GM18907 (cell line): Measurements from ENCODE around the gene ST8SIA4.

Experiments
- ATAC-seq: cut with Tn5 transposase; IDR thresholded peaks from one replicate; pipeline ENCODE4 v1.9.1; 2021; ENCODE audit warnings: mild to moderate bottlenecking, moderate library complexity; ENCODE audit not compliant: unreplicated experiment

Gene ST8SIA4

DNA sequence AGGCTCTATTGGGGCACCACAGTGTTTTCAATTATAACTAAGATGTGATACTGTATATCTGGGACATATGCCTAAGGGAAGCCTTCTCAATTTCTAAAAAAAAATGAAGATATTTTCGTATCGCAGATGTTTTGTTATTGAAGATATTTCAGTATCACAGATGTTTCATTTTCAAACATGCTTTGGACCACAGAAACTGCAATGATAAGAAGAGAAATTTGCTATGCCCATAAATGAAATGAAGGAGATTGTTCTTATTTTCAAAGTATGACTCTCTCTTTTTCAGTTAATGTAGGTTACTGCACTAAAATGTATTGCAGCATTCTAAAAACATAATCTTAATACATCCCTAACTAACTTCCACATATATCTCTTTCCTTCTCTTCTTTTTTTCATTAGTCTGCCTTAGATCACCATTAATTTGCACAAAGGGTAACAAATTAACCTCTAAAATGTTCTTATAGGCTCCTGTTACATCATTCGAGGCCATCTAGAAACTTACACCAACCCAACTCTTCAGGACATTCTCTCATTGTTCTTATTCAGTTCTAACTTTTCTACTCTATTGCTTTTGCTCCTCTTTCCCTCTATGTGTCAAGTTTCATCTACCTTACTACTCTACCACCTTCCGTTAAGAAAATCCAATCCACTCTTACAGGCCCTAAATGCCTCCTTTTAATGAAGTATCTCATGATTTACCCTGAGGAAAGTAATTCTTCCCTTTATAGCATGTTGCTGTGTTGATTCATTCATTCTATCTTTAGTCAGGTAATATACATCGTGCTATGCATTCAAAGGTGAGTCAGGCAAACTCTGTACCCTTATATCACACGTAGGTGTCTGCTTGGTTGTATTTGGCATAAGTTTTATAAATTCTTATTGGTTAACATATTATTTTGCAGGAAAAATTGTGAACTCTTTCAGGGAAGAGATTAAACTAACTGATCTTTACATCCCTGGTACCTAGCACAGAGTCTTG is 70.5 kb downstream of the ST8SIA4 start:
- ATAC-seq = no peak

DNA sequence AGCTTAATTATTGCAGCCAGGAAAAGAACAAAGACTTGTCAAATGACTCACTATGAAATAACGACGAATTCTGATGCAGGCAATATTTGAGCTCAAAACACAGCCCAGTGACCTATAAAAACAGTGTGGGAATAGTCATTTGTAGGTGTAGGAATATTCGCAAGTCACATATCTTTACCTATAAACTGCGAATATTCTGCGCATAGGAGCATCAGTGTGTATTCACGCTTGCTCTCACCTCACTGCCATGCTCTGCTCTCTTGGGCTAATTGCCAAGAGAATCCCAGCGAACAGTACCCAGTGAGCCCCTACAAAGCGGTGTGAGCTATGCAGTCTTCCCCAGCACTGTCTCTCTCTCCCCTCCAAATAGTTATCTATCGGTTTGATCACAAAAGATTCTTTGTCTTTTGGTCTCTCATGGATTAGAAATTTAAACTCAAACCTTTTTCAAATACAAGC is 74.2 kb downstream of the ST8SIA4 start:
- ATAC-seq = no peak

DNA sequence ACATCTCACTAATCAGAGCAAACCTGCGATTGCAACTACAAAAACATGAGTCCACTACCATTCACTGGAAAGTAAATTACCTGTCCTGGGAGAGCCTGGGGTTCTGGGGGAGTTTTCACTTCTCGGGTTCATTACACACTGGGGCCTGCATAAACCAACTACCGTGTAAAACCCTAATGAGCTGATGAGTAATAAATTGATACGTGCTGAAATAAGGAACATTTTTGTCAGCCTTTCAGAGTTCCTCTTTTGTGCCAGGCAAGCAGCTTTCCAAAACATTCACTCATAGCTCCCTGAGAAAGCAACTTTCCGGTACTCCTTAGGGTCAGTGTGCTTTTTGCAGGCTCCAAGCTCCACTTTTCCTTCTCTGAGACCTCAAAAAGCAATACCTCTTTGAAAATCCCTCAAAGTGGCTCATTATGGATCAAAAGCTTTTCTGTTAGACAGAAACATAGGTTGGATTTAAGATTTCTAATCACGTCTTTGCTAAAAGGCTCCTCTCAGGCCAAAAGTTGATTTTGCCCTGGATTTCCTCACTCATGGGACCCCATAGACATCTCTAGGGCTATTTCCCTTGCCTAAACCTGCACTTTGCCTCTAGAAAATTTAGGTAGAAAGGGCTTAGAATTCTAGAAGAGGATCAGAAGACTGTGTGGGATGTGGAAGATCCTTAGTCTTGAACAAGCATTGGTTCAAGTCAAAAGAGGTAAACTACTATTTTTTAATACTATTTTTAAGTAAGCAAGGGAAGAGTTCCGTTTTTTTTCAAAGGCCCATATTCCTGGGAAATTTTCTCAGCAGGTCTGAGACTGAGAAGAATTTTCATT is 74.8 kb downstream of the ST8SIA4 start:
- peak; percentile 85 for ATAC-seq

DNA sequence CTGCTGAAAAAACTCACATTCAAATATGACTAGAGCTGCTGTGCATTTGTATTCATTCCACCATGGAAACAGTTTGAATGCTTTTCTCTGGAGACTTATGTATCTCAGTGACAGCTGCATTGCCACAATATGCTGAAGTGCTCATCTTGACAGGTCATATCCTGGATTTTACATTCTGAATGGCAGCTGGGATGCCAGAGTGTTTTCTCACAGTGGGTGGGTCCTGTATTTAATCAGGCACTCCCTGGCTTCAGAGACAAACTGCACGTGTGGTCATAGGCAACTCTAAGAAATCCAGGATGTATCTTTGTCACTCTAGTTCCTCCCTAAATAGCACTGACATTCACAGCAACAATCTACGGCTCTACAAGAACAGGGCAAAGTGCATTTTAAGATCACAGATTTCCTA is 75.6 kb downstream of the ST8SIA4 start:
- ATAC-seq = peak; percentile 27

DNA sequence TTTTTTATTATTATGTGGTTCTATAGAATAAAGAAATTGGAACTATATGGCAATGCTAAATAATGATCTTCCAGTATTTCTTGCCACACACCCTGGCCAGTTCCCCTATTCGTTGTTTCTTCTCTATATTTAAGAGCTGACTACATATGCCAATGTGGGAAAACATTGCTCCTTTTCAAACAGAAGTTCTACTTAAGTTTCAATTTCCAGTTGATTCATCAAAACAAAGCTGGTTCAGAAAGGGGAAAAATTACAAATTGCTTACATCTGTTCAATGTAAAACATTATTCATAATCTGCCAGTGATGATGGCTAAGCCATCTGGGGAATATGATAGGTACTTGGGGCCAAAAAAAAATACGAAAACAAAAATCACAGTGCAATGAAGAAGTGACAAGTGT is 76.9 kb downstream of the ST8SIA4 start:
- peak; percentile 38 for ATAC-seq

DNA sequence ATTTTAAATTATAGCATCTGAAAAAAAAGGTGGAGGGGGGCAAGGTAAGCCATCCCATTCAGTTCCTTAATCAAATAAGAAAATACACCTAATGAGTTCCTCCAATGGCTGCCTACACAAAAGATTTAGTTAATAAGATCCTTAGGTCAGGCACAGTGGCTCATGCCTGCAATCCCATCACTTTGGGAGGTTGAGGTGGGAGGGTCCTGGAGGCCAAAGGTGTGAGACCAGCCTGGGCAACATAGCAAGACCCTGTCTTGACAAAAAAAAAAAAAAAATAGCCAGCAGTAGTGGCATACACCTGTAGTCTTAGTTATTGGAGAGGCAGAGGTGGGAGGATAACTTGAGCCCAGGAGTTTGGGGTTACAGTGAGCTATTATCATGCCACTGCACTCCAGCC is 78.4 kb downstream of the ST8SIA4 start:
- no peak for ATAC-seq

DNA sequence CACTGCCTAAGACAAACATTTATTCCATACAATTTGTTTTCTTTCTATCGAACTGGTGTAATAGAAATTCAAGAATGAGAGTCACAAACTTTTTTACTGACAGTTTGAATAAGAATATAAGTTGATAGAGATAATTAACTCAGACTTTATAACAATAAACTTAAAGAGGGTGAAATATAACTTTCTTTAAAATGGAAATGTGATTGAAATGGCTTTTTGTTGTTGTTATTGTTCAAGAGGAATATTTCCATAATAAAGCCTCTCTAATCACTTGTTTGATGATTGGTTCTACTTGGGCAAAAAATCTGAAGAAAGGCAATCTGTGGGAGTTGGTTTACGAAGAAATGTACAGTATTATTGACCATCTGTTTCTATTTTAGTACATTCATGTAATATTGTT is 79.3 kb downstream of the ST8SIA4 start:
- ATAC-seq = no peak

DNA sequence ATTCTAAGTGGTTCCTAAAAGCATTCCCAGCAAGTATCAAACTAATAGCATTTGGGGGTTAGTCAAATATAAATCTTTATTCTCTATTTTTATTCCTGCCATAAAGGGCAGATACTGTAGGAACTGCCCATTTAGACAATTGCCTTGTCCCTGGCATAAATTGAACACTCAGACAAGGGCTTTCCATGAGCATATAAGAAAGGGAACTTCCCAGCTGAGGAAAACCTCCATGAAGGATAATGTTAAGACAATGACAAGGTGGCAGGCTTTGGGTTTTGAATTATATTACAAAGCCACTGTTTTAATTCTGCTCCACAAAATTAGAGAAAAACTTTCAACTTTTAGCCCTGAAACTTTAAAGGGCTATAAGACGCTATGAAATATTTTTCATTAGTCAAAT is 81.3 kb downstream of the ST8SIA4 start:
- no peak for ATAC-seq

DNA sequence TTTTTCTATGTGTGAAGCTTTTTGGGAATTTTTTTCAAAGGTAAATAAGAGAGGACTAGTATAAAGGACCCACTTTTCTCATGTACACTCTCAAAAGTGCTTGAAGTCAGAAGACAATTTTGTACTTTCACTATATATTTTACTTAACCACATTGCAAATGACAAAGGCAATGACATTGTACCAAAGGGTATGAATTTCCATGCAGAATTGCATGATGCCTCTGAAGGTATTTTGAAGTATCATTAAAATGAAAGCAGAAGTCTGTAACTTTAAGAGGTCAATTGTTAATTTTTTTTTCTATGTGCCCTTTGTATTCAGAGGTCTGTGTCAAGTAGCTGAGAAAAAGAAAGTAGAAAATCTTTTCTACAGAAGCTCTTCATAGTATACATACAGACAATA is 84.7 kb downstream of the ST8SIA4 start:
- ATAC-seq = peak; percentile 44

DNA sequence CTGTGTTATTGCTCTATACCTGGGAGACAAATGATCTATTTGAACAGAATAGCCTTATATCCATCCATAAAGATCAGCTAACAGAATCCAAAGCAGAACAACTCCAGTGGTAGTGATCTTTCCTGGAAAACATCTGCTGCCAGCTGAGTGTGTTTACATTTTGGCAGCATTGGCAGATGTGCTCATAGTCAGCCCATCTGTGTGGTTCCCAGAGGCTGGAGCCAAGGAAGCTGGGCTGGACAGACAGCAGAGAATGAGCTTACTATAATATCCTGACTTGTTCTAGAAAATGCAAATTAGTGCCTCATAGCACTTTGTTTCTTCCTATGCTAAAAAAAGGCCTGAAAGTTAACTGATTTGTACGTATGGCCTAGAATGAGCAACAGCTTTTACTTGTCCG is 99.7 kb downstream of the ST8SIA4 start:
- ATAC-seq = no peak

DNA sequence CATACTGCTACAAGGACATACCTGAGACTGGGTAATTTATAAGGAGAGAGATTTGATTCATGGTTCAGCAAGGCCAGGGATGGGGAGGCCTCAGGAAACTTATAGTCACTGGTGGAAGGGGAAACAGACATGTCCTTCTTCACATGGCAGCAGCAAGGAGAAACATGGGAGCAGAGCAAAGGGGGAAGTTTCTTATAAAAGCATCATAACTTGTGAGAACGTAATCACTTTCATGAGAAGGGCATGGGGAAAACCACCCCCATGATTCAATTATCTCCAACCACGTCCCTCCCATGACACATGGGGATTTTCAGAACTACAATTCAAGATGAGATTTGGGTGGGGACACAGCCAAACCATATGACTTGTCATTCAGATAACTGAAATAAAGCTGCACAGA is 100.9 kb downstream of the ST8SIA4 start:
- no peak for ATAC-seq

DNA sequence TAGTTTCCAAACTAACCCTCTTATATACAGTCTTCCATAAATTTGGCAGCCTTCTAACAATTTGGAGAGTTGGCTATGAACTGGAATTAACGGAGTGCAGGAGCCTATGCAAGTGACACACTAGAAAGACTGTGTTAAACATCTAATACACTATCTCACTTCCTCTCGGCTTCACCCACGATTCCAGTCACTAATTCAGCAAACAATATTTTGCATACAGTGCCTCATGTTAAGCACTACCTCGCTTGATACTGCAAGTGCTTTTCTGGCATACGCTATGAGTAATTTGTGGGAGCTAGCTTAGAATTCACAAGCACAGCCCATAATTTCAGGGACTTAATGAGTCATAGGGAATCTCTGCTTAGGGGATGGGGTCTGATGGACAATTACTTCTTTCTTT is 102.5 kb downstream of the ST8SIA4 start:
- ATAC-seq = no peak

DNA sequence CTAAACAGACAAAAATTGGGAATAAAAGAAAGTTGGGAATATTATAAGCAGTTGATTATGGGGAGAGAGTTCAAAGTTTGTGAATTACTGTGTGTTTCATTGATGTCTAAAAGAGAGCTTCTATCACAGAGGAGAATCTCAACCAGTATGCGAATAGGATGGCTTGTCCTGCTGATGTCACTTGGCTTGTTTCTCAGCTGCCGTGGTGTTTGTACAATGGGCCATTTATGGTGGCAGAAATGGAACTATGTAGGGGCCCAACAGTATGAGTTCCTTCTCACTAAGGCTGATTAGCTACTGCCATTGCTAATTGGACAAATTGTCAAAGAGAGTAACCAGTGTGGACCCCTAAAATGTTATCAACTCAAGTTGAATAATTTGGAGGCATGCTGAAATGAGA is 103.9 kb downstream of the ST8SIA4 start:
- ATAC-seq = no peak

DNA sequence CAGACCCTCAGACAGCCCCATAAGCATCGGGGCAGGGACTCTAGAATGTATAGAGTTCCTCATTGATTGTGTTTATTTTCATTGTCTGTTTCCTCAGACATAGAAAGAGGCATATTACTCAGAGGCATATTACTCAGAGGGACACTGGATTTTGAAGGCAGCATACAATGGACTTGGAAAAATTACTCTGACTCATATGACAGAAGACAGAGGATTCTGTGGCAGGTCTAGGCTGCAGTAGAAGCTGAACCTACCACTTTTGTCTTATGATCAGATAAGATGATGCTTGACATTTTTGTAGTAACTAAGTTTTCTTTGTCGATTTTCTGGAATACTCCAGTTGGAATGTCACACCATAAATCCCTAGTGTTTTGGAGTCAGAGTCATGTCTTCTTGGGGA is 105.2 kb downstream of the ST8SIA4 start:
- ATAC-seq = no peak

DNA sequence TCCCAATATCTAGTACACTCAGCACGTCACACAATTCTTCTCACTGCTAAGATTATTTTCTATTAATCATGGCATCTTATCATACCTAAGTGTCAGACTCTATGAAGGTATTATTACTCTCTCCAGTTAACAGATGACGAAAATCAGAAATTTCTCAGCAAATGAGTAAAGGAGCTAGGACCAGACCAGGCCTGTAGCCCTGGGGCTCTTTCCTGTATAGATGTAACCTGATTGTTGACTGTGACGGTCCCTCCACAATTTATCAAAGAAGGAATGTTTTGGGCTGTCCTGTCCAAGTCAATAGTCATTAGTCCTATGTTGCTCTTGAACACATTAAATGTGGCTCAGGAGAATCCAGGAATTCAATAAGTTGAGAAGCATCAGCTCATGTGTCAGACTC is 106.2 kb downstream of the ST8SIA4 start:
- ATAC-seq = no peak

DNA sequence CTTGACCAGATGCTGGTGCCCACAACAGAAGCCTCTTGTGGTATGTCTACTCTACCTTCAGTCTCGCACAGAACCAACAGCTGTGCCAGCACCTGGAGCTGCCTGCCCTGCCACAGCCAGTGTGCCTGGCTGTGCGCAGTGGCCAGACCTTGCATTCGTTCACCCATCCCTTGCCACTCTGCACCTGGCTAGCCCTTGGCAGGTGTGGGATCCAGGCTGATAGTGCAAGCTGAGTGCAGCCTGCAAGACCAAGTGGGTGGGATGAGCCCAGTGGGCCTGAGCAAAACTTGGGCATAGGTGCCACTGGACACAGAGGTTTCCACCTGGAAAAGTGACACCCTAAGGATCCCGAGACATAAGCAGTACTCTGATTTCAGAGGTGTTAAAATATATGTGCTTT is 108.2 kb downstream of the ST8SIA4 start:
- no peak for ATAC-seq

DNA sequence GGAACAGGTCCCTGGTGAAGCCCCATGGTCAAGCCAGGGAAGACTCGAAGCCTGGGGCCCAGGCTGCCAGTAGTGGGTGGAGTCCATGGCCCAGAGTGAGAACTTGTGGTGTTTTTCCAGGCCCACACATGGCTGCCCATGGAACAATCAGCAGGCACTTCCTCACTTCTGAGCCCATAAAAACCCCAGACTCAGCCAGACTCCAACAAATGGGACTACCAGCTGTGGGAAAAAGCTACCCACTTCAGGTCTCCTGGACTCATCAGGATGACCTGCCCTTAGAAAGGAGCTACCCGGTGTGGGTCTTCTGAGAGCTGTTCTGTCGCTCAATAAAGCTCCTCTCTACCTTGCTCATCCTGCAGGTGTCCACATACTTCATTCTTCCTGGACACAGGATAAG is 108.9 kb downstream of the ST8SIA4 start:
- ATAC-seq = no peak

DNA sequence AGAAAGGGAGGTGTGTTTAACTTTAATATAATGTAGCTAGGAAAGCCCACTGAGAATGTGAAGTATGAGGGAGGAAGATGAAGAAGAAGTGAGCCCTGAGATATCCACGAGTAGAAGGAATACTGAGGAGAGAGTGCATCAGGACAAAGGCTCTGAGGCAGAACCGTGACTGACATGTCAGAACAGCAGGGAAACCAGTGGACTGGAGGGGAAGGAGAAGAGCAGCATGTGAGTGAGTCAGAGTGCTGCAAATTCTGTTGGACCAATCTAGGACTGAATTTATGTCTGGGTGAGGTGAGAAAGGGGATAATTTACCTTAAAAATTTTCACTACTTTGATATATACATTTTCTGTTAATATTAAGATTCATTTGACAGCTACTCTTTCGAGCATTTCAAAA is 110.3 kb downstream of the ST8SIA4 start:
- no peak for ATAC-seq

DNA sequence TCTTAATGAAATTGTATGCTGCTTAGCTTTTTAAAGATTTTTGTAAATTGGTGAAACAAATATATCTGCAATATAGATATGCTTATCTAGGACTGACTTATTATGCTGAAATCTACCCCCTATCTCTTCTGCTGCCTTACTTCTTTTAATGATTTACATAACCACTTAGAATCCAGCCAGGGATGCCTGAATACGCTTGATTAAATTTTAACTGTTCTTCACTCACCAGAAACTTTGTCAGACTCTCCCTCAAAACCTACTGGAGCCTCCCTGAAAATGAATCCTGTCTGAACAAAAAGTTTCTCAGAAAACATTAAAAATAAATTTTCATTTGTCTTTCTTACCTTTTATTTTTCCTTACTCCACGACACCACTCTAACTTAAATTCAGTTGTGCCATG is 111.7 kb downstream of the ST8SIA4 start:
- ATAC-seq = no peak

DNA sequence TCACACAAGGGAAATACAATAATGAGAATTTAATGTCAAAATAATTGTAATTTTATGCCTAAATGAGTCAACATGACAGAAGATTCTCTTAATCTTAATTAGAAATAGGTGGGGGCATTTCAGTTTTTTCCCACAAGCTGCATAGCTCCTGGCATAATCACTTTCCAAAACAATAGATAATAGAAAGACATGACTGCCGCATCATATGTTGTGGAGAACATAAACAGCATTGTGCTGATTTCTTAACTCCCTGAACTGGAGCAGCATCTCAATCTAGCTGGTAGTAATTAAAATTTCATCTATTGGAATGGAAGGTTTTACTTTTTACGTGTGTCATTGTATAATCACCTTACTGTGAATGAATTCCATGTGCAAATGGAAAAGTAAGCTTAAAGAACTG is 112.1 kb downstream of the ST8SIA4 start:
- no peak for ATAC-seq

DNA sequence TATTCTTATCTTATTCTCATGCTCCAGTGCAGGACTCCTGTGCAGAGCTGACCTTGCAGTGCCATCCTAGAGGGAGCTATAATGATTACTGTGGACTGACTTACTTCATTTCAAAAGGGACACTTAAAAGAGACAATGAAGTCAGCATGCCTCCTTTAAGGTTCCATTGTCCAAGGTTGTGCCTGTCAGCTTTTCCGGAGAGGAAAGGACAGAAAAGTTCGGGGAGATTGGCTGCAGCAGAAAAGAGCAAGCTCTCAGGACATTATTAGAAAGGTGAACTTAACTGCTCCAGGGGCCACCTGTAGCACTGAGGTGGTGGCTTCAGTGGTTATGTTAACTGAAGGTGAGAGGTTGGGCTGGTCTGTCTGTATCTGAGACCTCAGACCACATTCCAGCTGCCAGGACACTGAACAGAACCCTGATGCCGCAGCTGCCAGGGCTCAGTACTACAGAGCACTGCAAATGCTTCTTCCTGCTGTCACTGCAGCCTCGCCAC is 112.9 kb downstream of the ST8SIA4 start:
- ATAC-seq = peak; percentile 93

DNA sequence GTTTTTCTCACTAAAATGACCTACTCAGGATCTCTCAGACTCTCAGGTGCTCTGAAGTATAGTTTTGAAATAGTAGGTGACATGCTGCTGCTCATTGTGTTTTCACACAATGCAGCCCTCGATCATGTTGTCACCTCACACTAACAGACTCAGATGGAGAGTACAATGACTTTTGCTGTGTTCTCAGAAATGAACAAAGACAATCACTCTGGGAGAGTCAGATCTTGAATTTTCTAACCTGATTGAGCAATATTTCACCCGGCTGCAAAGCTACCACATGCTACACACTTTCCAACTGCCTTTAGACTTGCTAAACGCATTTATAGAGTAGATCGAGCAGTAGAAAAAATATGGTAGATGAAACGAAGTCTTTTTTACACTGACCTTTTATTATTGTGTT is 113.4 kb downstream of the ST8SIA4 start:
- no peak for ATAC-seq
